HG03025 (cell line): ENCODE data around the gene ZNF747.
A peak's percentile ranks its signal among the peaks of the same experiment; 100 is the strongest.
"Not testable (repeated sequence)": the region's sequence is repeated elsewhere in the genome, so short reads cannot be mapped to it uniquely, and the experiment has no call there.

Experiments used
- ATAC-seq: cut with Tn5 transposase; IDR thresholded peaks from one replicate; pipeline ENCODE4 v1.9.1; 2021; ENCODE audit warnings: mild to moderate bottlenecking, moderate library complexity; ENCODE audit not compliant: unreplicated experiment, low FRiP score

ZNF747 gene

DNA sequence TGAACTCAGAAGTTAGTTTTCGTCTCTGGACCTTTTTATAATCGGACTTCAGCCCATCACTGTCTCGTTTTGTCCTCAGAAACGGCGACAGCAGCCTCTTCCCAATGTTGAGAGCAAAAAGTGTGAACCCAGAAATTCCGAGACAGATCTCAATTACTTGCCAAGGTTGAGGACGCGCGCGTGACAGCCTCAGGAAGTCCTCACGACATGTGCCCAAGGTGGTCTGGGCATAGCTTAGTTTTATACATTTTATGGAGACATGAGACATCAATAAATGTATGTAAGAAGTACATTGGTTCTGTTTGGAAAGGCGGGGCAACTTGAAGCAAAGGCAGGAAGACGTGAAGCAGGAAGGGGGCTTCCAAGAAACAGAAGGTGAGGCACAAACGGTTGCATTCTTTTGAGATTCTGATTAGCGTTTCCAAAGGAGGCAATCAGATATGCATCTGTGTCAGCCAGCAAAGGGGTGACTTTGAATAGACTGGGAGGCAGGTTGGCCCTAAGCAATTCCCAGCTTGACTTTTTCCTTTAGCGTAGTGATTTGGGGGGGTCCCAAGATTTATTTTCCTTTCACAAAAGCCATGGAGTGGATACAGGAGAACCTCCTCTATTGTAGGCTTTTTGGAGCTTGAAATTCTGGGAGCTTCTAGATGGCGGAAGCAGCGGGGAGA, 583 bp upstream of the ZNF747 start:
- peak; percentile 12 for ATAC-seq

DNA sequence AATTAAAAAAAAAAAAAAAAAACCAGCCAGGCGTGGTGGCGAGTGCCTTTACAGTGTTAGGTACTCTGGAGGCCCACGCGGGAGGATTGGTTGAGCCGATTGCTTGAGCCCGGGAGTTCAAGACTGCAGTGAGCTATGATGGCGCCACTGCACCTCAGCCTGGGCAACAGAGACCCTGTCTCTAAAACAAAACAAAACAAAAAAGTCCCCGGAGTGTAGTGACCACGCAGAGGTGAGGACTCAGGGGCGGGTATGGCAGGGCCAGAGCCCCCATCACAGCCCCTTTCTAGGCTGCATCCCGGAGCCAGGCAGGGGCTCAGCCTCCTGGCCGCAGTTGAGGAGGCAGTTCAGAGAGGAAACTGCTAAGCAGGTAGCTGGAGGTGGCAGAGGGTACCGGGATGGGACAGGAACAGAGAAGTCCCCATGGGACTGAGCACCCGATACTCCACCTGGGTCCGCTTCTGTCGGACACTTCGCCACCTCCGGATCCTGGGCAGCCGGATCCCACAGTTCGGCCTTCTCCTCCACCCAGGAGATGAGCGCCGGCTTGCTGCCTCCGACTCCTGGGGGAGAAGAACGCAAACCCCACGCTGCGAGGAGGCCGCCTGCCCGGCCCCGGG, 800 bp downstream of the ZNF747 start:
- peak; percentile 9 for ATAC-seq

DNA sequence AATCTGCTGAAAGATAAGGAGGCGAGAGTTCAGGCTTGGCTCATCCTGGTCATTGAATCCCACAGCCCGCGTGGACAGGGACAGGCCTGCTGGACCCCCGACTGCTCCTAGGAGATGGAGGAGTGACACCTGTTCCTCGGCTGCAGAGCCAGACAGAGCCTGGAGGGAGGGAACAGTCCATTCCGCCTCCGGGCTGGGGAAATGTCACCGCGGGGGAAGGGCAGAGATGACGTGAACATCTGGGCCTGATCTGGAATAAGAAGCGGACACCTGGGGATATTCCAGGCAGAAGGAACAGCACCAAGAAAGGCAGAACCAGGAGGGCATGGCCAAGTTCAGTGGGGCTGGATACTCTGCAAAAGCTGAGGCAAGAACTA, 1.5 kb downstream of the ZNF747 start:
- no peak for ATAC-seq

DNA sequence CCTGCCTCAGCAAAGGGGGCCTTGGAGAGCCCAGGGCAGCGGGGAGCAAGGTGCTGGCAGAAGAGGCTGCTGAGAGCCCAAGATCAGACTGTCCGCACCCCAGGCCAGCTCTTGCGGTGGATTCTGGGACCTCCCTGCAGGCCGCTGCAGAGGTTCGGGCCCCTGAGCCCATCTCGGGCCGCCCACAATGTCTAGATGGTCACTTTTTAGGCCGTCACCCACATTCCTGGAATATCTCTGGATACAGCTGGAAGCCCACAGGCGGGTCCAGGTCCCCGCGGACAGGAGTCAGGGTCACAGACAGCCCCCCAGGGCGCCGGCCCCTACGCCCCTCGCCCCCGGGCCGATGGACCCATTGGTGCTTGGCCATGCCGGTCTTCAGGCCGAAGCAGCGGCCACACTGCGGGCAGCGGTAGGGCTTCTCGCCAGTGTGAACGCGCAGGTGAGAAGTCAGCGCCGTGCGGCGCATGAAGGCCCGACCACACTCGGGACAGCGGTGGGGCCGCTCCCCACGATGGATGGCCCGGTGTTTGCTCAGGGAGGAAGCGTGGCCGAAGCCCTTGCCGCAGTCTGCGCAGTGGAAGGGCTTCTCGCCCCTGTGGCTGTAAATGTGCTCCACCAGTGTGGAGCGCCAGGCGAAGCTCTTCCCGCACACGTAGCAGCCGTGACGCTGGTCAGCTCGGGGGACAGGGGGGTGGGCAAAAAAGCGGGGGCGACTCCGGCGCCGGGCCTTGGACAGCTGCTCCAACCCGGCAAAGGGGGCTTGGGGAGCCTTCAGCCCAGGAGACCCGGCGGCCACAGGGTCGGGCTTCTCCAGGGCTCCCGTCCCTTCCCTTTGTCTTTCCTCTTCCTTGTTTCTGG, 2.1 kb downstream of the ZNF747 start:
- no peak for ATAC-seq

DNA sequence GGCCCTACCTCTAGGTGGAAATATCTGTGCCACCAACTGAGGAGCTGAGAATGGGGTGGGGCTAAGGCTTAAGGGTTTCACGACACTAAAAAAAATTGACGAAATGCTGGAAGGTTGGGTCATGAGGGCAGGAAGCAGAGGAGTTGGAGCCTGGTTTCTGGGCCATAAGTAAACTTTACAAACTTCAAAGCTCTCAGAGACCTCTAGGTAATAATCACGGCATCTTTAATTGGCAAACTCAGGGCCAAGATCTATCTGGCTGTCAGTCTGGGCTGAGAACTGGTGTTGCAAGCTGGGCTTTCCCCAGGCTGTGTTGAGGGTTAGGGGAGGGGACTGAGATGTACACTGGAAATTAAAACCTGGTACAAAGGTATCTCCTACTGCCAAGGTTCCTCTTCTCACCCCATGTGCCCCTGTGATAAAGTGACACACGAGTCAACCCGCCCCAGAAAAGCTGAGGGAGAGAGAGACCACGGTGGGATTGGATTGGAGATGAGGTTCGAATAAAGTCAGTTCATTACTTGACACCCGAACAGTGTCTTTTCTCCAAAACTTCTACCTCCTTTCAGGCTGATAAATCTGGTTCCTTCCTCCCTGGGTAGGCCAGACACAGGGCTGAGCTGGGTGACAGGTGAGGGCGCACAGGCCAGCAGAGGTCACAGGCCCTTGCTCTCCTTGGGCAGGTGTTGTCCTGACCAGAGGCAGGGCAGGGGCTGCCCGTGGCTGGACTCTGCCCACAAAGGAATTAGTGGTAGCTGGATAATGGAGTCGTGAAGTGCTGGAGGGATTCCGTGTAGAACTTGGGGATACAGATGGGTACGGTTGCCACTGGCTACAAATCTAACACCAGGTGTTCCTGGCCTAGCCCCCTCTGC, 4.3 kb downstream of the ZNF747 start:
- no peak for ATAC-seq

DNA sequence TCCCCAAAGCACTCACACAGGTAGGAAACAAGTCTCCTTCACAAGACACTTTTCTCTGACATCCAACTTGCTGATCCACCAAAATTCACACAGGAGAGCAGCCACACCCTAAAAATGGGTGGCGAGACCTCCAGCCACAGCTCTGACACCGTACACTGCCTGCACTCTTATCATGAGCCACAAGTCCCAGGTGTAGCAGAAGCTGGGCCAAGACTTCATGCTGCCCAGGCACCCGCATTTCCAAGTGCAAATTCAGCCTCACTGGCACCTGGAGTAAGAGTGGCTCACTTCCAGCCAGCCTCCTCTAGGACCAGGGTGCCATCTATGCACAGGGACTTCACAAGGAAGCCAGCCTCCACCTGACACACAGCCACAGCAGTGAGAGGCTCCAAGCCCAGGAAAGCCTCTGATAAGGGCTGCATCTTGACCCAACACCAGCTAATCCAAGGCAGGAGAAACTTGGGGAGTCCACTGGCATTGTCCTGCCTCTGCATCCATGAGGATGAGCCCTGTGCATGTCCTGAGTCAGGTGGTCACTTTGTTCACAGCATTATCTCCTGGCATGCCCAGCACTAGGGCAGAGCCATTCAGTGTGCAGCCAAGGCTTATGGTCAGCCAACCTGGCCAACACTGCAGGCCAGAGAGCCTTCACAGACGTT, 5.7 kb downstream of the ZNF747 start:
- ATAC-seq: no peak

DNA sequence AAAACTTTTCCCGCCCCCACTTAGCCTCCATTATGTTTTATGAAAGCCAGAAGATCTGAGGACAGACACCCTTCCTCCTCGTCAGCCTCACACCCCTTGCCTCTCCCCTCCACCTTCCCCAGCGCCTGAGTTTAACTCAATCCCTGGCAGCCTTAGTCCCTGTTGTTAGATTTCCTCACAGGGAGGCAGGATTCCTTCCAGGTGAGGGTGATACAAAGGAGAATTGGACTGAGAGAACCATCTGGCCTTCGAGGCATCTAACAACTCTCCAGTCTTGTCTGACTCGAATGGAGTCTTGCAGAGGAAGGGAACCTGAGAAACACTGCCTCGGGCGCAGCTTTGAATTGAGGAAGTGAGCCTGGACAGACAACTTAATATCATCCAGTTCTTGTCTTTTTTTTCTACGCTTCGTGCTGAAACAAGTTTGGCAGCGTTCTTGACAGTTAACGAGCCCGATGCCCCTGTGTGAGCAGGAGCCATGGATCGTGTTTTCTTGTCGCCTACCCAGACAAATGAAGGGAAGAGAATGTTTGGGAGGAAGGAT, 7.0 kb downstream of the ZNF747 start:
- ATAC-seq: no peak

DNA sequence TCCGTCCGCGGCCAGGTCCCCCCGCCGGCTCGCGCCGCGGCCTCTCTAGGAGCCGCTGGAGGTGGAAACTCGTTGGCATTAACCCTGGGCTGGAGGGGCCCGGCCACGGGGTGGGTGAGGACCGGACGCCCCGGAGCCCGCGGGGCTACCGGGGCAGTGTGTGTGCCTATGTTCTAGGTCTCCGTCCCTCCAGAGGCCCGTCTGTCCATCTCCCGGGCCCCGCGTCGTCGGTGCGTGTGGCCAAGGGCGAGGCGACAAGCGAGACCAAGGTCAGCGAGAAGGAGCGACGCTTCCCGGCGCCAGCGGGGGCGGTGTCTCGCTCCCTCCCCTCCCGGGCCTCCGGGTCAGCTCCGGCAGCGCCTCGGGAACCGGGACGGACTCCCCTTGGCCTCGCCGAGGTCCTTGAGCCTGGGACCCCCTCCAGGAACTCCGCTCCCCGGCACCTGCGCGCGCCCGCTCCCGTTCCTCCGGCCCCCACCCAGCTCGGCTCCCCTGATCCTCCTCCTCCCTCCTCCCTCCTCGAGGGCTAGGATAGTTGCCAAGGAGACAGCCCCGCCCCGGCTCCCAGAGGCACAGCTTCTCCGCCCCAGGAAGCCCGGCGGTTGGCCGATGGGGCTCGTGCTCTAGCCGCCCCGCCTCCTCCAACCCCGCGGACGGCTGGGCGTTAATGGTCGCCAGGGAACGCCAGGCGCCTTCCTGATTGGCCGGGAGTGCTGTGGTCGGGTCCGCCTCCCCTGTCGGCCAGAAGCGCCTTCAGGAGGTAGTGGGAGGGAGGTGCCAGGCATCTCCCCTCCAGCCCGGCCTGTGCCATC, 7.6 kb downstream of the ZNF747 start:
- peak; percentile 71 for ATAC-seq

DNA sequence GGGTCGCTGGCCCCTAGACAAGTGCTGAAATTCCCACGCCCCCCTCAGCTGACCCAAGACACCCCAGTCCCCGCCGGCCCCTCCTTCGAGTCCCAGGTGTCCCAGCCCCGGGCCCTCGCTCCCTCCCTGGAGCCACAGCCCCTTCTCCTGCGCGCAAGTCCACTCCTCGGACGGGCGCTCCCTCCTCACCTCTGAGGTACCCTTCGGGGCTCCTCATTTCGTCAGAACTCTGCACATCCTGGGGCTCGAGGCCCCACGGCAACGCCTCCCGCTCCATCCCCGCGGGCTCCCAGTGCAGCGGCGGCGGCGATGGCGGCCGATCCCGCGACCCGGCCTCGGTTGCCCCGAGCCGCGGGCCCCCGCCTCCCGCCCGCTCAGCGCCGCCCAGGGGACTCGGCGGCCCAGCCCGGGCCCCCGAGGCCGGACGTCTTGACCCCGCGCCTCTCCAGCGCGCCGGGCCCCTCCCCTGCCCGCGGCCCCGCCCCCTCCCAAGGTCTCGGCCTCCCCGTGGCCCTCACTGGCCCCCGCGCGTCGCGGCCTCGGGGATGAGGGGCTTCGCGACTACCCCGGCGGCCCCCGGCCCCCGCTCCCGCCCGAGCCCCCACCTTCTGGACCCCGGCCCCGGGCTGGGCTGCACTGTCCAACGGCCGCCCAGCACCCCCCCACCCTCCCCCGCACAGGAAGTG, 8.4 kb downstream of the ZNF747 start, which contains the start of gene ZNF768:
ZNF768 (minus strand) TSS at position 430 of the 686 bp plus-strand sequence; CDS start at position 277, 153 bp downstream.
- peak; percentile 19 for ATAC-seq

DNA sequence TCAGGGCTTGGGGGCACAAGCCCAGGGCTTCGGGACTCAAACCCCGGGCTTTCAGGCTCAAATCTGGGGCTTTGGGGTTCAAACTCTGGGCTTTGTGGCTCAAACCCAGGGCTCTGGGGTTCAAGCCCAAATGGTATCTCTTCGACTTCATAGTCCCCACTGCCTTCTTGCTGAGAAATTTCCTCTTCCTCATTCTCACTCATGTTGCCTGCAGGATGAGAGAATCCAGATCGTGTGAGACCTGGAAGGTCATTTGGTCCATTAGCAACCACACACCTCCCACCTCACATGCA, 8.9 kb downstream of the ZNF747 start:
- no peak for ATAC-seq

DNA sequence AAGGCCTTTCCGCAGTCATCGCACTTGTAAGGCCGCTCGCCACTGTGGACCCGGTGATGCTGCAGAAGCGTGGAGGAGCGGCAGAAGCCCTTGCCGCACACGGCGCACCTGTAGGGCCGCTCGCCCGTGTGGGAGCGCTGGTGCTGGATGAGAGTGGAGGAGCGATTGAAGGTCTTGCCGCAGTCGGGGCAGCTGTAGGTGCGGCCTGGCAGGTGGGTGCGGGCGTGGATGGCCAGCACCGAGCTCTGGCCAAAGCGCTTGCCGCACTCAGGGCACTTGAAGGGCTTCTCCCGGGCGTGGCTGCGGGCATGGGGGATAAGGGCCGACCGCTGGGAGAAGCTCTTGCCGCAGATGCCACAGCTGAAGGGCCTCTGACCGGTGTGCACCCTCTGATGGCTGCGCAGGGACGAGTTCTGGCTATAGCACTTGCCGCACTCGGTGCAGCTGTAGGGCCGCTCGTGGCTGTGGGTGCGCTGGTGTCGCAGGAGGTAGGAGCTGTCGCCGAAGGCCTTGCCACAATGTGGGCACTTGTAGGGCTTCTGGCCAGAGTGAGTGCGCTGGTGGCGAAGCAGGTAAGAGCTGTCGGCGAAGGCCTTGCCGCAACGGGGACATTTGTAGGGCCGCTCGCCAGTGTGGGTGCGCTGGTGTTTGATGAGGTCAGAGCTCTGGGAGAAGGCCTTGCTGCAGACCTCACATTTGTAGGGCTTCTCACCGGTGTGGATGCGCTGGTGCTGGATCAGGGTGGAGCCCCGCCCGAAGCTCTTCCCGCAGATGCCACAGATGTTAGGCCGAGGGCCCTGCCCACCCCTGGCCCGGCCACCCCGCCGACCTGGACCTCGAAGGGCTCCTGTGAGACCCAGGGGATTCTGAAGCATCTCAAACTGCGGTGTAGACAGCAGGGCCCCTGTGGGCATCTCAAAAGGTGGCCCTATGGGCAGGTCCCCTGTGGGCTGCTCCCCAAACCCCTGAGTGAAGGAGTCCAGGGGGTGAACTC, 9.8 kb downstream of the ZNF747 start:
- ATAC-seq: no peak

DNA sequence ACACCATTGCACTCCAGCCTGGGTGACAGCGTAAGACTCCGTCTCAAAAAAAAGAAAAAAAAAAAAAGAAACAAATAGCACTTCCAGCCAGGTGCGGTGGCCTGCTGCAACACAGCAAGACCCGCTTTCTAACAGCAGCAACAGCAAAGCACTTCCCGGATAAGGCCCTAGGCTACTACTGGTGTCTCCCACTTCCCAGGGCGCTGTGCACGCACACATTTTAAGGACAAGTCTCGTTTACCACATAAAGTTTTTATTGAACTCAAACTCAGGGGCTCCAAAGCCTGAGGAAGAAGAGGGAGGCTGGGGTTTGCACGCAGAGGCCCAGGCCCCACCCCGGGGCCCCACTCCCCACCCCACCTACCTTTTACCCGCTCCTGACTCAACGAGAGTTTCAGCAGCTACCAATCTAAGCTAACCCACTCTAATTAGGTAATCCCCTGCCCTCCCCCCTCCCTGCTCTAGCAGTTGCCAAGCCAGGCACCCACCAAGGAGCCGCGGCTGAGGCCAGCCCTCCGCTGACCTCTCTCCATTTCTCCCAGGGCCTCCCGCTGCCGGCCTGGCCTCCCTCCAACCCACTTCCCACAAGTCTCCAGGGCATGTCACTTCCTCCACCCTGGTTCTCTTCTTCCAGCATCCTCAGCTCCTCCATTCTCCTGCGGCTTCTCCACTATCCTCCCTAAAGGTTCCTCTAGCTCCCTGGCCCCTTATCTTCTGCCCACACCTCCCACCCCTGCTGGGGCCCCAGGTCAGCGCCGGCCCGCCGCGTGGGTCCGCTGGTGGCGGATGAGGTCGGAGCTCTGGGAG, 10.7 kb downstream of the ZNF747 start:
- no peak for ATAC-seq

DNA sequence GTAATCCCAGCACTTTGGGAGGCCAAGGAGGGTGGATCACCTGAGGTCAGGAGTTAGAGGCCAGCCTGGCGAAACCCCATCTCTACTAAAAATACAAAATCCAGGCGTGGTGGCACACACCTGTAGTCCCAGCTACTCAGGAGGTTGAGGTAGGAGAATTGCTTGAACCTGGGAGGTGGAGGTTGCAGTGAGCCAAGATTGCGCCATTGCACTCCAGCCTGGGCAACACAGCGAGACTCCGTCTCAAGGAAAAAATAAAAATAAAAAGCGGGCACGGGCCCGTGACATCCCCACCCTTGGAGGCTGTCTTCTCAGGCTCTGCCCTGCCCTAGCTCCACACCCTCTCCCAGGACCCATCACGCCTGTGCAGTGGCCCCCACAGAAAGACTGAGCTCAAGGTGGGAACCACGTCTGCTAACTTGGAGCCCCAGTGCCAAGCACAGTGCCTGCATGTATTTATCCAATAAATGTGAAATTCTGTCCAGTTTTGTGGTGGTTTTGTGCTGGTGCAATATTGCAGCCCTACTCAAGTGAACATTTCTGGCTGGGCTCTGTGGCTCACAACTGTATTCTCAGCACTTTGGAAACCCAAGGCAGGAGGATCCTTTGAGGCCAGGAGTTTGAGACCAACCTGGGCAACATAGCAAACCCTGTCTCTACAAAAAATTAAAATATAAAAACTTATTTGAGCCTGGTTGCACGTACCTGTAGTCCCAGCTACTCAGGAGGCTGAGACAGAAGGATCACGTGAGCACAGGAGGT, 11.8 kb downstream of the ZNF747 start:
- ATAC-seq: not testable (repeated sequence)

DNA sequence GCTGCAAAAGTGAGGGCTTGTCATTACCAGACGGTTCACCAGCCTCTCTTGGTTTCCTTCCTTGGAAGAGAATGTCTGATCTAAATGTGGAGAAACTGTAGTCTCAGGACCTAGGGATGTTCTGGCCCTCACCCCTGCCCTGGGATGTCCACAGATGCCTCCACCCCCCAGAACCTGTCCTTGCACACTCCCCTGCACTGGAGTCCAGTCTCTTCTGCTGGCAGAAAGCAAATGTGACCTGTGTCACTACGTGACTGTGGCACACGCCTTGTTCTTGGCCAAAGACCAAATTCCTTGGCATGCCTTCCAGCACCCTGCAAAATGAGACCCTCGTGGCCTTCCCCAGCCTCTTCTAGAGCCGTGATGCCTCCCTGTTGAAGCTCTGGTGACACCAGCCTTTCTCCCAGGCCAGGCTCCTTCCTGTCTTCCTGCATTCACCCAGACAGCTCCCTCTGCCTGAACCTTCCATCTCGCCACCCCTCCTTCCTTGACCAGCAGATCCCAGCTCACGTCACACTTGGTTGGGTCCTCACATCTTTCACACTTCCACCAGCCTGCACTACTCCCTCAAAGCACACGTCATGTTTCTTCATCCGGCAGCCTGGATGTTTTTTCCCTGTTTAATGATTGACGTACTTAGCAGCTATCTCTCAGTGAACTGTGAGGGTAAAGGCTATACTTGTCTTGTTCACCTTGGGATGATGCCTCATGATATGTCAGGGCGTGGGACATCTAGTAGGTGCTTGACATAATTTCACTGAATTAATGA, 12.6 kb downstream of the ZNF747 start:
- no peak for ATAC-seq

DNA sequence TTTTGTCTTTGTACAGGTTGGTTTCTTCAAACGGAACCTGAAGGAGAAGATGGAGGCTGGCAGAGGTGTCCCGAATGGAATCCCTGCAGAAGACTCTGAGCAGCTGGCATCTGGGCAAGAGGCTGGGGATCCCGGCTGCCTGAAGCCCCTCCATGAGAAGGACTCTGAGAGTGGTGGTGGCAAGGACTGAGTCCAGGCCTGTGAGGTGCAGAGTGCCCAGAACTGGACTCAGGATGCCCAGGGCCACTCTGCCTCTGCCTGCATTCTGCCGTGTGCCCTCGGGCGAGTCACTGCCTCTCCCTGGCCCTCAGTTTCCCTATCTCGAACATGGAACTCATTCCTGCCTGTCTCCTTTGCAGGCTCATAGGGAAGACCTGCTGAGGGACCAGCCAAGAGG, 13.2 kb downstream of the ZNF747 start:
- ATAC-seq: no peak
